HFF-Myc (cell line): Measurements from ENCODE around the gene SLC16A12.

Experiments used
- DNase-seq: peaks from one replicate; pipeline ENCODE4 v3.0.0-alpha.2; 2011; ENCODE audit warnings: low read depth; ENCODE audit errors: extremely low read depth
- H3K4me3 ChIP-seq: replicated peaks from 2 replicates; pipeline ENCODE4 v1.5.1; 2011; ENCODE audit warnings: low read depth, mild to moderate bottlenecking, control low read depth, low read length
- TF ChIP-seq, protein P1 (sequence below): IDR thresholded peaks from 2 replicates; pipeline ENCODE4 v1.5.1; 2012; ENCODE audit warnings: mild to moderate bottlenecking, low read depth, low read length, control low read depth; ENCODE audit errors: missing control alignments

SLC16A12 gene

DNA sequence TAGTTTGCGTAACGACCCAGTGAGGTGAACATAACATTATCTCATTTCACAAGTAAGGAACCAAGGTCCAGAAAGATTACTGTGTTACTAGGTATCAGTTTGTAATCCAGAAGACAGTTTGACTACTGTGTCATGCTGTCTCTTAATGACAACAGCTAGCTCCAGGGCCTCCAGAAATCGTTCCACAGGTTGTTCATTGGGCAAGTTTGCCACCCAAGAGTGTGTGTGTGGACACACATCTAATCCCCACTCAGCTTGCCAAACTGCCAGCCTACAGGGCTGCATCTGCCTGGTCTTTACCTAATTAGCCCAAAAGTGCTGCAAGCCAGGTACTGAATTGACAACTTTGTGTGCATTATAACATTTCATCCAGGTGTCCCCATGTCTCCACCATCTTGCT, 27.9 kb upstream of the SLC16A12 start:
- TF ChIP-seq, protein P1, sequence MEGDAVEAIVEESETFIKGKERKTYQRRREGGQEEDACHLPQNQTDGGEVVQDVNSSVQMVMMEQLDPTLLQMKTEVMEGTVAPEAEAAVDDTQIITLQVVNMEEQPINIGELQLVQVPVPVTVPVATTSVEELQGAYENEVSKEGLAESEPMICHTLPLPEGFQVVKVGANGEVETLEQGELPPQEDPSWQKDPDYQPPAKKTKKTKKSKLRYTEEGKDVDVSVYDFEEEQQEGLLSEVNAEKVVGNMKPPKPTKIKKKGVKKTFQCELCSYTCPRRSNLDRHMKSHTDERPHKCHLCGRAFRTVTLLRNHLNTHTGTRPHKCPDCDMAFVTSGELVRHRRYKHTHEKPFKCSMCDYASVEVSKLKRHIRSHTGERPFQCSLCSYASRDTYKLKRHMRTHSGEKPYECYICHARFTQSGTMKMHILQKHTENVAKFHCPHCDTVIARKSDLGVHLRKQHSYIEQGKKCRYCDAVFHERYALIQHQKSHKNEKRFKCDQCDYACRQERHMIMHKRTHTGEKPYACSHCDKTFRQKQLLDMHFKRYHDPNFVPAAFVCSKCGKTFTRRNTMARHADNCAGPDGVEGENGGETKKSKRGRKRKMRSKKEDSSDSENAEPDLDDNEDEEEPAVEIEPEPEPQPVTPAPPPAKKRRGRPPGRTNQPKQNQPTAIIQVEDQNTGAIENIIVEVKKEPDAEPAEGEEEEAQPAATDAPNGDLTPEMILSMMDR: no peak
- DNase-seq: no peak
- H3K4me3 ChIP-seq: no peak overlapping the region

DNA sequence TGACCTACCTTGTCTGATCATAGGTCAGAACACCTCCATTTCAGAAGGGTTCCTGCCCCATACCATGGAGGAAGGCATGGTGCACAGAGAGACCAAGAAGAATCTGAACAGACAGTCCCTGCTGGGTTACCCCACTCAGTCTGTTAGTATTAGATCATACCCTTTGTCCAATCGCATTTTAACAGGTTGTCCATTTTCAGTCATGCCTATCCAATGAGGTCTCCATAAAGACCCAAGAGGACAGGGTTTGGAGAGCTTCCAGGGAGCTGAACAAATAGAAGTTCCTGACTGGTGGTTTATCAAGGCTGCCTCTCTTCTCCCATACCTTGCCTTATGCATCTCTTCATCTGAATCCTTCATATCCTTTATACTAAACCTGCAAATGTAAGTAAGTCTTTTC, 21.2 kb upstream of the SLC16A12 start:
- no peak overlapping the region for H3K4me3 ChIP-seq
- DNase-seq: no peak
- TF ChIP-seq, protein P1: no peak

DNA sequence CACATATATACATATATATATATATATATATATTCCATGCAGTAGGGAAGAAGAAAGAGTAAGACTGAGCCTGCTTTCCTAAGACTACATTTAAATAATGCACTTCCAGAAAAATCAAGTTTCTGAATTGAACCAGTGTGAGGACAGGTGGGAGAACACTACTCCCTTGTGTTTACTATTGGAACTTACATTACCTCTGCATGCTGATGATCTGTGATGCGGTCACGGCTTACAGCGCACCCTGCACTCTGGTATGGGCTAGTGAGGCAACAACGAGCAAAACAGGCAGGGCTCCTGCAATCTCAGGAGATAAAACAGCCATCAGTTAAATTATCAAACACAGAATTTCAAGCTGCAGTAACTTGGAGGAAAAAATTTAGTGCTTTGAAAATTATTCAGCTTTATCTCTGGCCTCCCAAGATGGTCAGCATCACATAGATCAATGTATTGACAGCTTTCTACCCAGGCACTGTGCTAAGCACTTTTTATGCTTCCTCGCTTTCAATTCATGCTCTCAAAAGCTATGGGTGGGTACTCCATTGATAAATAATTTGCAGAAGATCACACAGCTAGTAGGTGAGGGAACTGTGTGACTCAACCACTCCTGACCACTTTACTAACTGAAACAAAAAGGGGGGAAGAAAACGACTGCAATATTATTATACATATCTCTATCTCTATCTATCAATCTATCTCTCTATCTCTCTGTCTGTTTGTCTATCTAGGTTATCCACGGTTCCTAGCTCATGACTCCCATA, 20.5 kb upstream of the SLC16A12 start:
- no peak overlapping the region for H3K4me3 ChIP-seq
- TF ChIP-seq, protein P1: peak; percentile 10
- DNase-seq: no peak

DNA sequence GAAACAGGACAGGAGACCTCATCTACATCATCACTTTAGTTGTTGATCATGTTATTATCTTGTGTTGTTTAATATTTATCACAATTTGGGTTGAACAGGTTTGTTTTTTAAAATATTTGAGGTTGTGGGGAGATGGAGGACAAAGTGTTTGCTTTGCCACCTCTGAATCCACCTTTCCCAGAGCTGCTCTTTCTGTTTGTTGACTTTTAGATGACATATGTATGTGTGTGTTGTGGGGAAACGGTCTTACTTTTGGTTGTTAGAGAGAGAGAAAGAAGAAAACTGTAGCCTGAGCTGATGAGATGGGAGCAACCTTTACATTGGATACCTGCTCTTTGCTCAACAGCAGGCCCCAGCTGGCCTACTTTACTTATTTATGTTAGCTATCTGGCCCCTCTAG, 19.0 kb upstream of the SLC16A12 start:
- TF ChIP-seq, protein P1: no peak
- no peak overlapping the region for H3K4me3 ChIP-seq
- DNase-seq: no peak

DNA sequence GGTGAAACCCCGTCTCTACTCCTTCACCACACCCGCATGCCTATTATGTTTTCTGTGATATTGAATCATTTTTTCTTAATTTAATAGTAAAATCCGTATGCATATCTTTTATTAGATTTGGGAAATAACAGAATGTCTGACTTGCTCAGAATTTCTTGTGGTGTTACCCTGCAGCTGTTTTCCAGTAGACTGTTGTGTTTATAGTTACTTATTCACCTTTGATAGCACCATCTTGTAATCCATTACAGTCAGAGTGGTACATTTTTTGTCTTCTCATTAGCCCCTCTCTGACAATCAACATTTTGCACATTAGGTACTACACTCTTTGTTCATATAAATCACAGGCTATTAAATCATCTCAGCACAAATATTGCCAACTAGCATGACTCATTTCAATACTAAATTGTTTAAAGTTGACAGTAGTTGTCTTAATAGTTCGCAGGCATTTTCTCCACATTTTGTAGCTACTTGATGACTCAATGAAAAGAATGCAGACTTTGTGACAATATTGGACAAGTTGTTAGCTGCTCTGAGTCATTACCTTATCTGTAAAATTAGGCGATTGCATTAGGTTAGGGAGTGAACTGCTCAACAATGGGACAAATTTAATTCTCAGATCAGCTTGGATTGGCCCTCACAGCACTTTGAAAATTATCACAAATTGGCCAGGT, 17.8 kb upstream of the SLC16A12 start:
- H3K4me3 ChIP-seq: no peak overlapping the region
- DNase-seq: peak; percentile 20
- TF ChIP-seq, protein P1: no peak

DNA sequence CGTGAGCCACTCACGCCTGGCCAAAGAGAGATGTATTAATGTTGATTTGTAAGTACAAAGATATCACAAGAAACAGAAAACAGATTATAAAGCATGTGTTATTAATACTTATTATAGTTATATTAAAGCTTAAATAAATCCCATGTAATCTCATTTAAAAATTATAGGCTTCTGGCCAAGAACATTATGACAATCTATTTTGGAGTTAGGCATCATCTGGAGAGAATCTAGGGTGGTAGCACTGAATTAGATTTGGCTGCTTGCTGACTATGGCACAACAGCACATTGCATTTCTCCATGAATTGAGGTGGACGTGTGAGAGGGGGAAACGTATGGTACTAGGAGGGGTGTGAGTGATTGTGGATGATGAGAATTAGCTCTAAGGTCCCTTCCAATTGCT, 16.8 kb upstream of the SLC16A12 start:
- no peak overlapping the region for H3K4me3 ChIP-seq
- DNase-seq: no peak
- TF ChIP-seq, protein P1: no peak
